Parathyroid adenoma (tissue), 2 donors: ENCODE results near the gene TRPC6.

ENCODE experiments used
- H2AFZ ChIP-seq: fragments of 300-600 bp; sonication (generic); one replicate; pipeline ENCODE4 v1.7.0; 2017; ENCODE audit warnings: antibody characterized with exemption, mild to moderate bottlenecking
- H3K27ac ChIP-seq: fragments of 300-600 bp; sonication (generic); one replicate; pipeline ENCODE4 v1.7.0; 2017
- H3K27me3 ChIP-seq: fragments of 300-600 bp; sonication (generic); one replicate; pipeline ENCODE4 v1.7.0; 2017; ENCODE audit warnings: low read length; ENCODE audit not compliant: control insufficient read depth, insufficient read depth
- H3K36me3 ChIP-seq: fragments of 300-600 bp; sonication (generic); one replicate; pipeline ENCODE4 v1.7.0; 2017; ENCODE audit warnings: low read length; ENCODE audit not compliant: control insufficient read depth, insufficient read depth
- H3K4me1 ChIP-seq: fragments of 300-600 bp; sonication (generic); one replicate; pipeline ENCODE4 v1.7.0; 2017; ENCODE audit warnings: control low read depth
- H3K4me2 ChIP-seq: fragments of 300-600 bp; sonication (generic); one replicate; pipeline ENCODE4 v1.7.0; 2017; ENCODE audit warnings: low read length
- H3K4me3 ChIP-seq: fragments of 300-600 bp; sonication (generic); one replicate; pipeline ENCODE4 v1.7.0; 2017; ENCODE audit warnings: low read depth, low read length
- H3K79me2 ChIP-seq: fragments of 300-600 bp; sonication (generic); one replicate; pipeline ENCODE4 v1.7.0; 2017; ENCODE audit warnings: control low read depth
- H3K9ac ChIP-seq: fragments of 300-600 bp; sonication (generic); one replicate; pipeline ENCODE4 v1.7.0; 2017; ENCODE audit warnings: mild to moderate bottlenecking
- H3K9me3 ChIP-seq: fragments of 300-600 bp; sonication (generic); one replicate; pipeline ENCODE4 v1.7.0; 2017; ENCODE audit warnings: low read length; ENCODE audit not compliant: control insufficient read depth
- TF ChIP-seq, protein P1 (sequence below): fragments of 300-600 bp; sonication (generic); IDR thresholded peaks from one replicate; pipeline ENCODE4 v1.7.0; 2017; ENCODE audit warnings: antibody characterized with exemption, mild to moderate bottlenecking
- donor health status: primary hyperparathyroidism.

Gene TRPC6

DNA sequence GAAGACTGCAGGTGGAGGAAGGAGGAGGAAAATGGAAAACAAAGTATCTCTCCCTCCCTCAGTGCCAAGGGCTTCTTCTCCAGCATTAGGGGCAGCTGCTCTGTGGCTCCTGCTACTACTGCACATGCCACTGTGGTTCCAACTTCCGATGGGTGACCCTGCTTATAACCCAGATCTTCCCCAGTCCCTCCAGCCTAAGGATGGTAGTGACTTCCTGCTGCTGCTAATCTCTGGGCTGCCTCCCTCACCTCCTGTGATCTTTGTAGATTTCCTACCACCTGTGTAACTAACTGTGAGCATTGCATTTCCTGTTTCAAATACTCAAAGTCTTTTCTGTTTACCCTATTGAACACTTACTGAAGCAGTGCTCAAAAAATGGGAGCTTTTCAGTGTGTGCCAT, 28.7 kb upstream of the TRPC6 start:
- no peaks in the 10 kb centered on the region for H3K36me3 ChIP-seq
- no peaks in the 10 kb centered on the region for H3K79me2 ChIP-seq
- TF ChIP-seq, protein P1, sequence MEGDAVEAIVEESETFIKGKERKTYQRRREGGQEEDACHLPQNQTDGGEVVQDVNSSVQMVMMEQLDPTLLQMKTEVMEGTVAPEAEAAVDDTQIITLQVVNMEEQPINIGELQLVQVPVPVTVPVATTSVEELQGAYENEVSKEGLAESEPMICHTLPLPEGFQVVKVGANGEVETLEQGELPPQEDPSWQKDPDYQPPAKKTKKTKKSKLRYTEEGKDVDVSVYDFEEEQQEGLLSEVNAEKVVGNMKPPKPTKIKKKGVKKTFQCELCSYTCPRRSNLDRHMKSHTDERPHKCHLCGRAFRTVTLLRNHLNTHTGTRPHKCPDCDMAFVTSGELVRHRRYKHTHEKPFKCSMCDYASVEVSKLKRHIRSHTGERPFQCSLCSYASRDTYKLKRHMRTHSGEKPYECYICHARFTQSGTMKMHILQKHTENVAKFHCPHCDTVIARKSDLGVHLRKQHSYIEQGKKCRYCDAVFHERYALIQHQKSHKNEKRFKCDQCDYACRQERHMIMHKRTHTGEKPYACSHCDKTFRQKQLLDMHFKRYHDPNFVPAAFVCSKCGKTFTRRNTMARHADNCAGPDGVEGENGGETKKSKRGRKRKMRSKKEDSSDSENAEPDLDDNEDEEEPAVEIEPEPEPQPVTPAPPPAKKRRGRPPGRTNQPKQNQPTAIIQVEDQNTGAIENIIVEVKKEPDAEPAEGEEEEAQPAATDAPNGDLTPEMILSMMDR: no peak
- no peak overlapping the region for H3K4me3 ChIP-seq
- no peaks in the 10 kb centered on the region for H3K9me3 ChIP-seq
- H3K4me2 ChIP-seq: no peak overlapping the region
- no peak overlapping the region for H3K9ac ChIP-seq
- no peak overlapping the region for H3K27ac ChIP-seq
- no peak overlapping the region for H2AFZ ChIP-seq
- H3K27me3 ChIP-seq: no peaks in the 10 kb centered on the region
- H3K4me1 ChIP-seq: no peaks in the 10 kb centered on the region

DNA sequence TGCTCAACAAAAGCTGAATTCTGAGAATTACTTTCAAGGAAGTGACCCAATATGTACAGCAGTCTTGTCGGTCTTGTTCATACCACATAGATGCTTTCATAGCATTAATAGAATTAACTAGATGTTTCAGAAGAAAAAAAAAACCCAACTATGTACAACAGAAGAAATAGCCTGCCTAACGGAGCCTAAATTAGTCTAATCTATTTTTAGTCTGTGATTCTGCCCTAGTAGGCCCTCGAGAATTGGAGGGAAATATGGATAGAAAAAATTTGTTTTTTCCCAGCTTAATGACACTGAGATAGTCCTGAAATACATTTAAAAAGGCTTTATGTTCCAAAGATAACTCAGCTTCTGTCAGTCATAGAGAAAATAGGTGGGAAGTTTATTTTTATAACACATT, 17.1 kb upstream of the TRPC6 start:
- no peak overlapping the region for H3K27ac ChIP-seq
- no peaks in the 10 kb centered on the region for H3K27me3 ChIP-seq
- no peaks in the 10 kb centered on the region for H3K4me1 ChIP-seq
- H3K79me2 ChIP-seq: no peaks in the 10 kb centered on the region
- H3K36me3 ChIP-seq: no peaks in the 10 kb centered on the region
- H3K9ac ChIP-seq: no peak overlapping the region
- no peak overlapping the region for H3K4me2 ChIP-seq
- H2AFZ ChIP-seq: no peak overlapping the region
- no peaks in the 10 kb centered on the region for H3K9me3 ChIP-seq
- TF ChIP-seq, protein P1: no peak
- no peak overlapping the region for H3K4me3 ChIP-seq

DNA sequence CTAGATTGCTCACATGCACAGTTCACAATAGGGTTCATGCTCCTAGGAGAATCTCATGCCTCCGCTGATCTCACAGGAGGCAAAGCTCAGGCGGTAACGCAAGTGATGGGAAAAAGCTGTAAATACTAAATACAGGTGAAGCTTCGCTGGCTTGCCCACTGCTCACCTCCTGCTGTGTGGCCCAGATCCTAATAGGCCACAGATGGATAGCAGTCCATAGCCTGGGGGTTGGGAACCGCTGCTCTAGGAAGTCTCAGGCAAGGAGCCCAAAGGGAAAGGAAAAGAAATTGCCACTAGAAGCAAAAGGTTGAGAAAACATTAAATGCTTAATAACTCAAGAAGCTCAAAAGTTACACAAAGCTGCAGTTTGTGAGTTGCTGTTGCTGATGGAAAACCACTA, 3.2 kb upstream of the TRPC6 start:
- Histone ChIP-seq H3K4me3 (no peak overlapping the region), H3K4me1 (no peaks in the 10 kb centered on the region), H3K4me2 (no peak overlapping the region), H3K9me3 (no peaks in the 10 kb centered on the region), H2AFZ (no peak overlapping the region), H3K36me3 (no peaks in the 10 kb centered on the region), H3K27me3 (no peaks in the 10 kb centered on the region), H3K79me2 (no peaks in the 10 kb centered on the region), H3K9ac (no peak overlapping the region), H3K27ac (no peak overlapping the region)
- TF ChIP-seq, protein P1: no peak

DNA sequence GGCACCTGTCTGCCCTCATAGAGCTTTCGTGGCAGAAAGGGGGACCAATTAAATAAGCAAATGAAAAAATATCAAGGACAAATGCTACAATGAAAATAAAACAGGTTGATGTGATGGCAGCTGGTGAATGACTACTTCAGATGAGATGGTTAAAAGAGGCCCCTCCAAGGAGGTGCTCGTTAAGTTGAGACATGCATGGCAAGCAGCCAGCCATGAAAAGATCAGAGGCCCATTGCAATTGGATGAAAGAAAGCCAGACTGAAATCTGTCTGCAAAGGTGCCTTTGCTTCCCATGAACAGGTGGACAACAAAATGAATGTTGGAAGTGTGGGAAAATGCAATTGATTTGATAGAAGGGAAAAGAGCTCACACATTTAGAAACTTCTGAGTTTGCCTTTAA, 848 bp upstream of the TRPC6 start:
- TF ChIP-seq, protein P1: no peak
- H3K36me3 ChIP-seq: no peaks in the 10 kb centered on the region
- H3K27me3 ChIP-seq: no peaks in the 10 kb centered on the region
- H3K4me1 ChIP-seq: no peaks in the 10 kb centered on the region
- no peak overlapping the region for H2AFZ ChIP-seq
- H3K4me2 ChIP-seq: no peak overlapping the region
- no peaks in the 10 kb centered on the region for H3K79me2 ChIP-seq
- H3K4me3 ChIP-seq: no peak overlapping the region
- H3K9ac ChIP-seq: no peak overlapping the region
- no peaks in the 10 kb centered on the region for H3K9me3 ChIP-seq
- H3K27ac ChIP-seq: no peak overlapping the region

DNA sequence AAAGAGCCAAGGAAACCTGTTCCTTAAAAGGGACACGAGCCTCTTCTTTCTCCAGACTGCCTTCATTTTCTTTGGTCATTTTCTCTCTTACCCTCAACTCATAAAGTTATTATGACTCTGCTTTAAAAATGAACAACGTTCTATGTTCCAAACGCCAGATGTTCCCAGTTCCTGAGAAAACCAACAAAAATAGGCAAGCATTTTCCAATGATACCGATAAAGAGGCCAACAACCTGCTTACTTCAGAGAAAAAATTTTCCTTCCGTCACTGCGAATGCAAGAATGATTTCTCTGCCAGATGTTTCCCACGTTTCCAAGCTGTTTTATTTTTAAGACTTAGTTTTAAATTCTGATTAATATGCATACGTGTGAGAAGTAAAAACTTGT, 315 bp upstream of the TRPC6 start:
- H3K79me2 ChIP-seq: no peaks in the 10 kb centered on the region
- H3K9me3 ChIP-seq: no peaks in the 10 kb centered on the region
- no peak overlapping the region for H3K9ac ChIP-seq
- no peaks in the 10 kb centered on the region for H3K27me3 ChIP-seq
- no peak overlapping the region for H3K27ac ChIP-seq
- H2AFZ ChIP-seq: no peak overlapping the region
- H3K4me1 ChIP-seq: no peaks in the 10 kb centered on the region
- TF ChIP-seq, protein P1: no peak
- H3K4me2 ChIP-seq: no peak overlapping the region
- H3K4me3 ChIP-seq: no peak overlapping the region
- no peaks in the 10 kb centered on the region for H3K36me3 ChIP-seq
